Right lobe of liver (tissue), 4 donors: ENCODE measurements around the gene ARPC1B.

Experiments used
- CTCF ChIP-seq, 4 donors: fragments of 200-600 bp in 3 of 4; fragments of 450-650 bp in 1 of 4; IDR thresholded peaks; one replicate each; pipeline versions ENCODE4 v1.5.1 to v1.8.0; 2016 to 2022; ENCODE audit warnings: antibody characterized with exemption in 4 of 4, mild to moderate bottlenecking in 2 of 4
- POLR2A ChIP-seq: fragments of 450-650 bp; IDR thresholded peaks from one replicate; pipeline ENCODE4 v1.6.1; 2017; ENCODE audit warnings: antibody characterized with exemption, mild to moderate bottlenecking
- donor health status: DM: no; HTN: no; CAD: no.
- donor health status: DM: no; HTN: no; CAD: no.
- donor health status: DM: no; HTN: yes; CAD: no.

GRCh38 chr7:99380823-99381663 is 6.5 kb downstream of the ARPC1B start:
- no peak for TF ChIP-seq CTCF (IDR thresholded peaks at IDR 0.05)
- no peak for TF ChIP-seq POLR2A
